ENCODE measurements around the gene ZNF277.

DNA sequence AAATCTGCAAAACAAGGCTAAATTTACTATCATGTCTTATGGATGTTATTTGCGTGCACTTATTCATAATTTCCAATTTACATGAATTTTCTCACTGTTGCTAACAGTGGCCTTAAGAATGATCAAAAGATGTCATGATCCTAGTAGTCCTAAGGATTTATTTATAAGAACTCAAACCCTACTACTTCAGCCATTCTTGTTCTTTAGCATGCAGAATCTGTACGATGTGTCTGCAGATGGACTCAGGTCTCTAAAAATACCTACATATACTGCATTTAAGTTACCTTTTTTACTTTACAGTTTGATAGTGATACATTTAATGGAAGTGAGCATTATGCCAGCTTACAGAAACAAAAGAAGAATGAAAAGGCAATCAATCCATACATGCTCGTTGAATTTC lies 91.2 kb downstream of the ZNF277 start:
- TF ChIP-seq, protein P1, sequence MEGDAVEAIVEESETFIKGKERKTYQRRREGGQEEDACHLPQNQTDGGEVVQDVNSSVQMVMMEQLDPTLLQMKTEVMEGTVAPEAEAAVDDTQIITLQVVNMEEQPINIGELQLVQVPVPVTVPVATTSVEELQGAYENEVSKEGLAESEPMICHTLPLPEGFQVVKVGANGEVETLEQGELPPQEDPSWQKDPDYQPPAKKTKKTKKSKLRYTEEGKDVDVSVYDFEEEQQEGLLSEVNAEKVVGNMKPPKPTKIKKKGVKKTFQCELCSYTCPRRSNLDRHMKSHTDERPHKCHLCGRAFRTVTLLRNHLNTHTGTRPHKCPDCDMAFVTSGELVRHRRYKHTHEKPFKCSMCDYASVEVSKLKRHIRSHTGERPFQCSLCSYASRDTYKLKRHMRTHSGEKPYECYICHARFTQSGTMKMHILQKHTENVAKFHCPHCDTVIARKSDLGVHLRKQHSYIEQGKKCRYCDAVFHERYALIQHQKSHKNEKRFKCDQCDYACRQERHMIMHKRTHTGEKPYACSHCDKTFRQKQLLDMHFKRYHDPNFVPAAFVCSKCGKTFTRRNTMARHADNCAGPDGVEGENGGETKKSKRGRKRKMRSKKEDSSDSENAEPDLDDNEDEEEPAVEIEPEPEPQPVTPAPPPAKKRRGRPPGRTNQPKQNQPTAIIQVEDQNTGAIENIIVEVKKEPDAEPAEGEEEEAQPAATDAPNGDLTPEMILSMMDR (IDR thresholded peaks at IDR 0.05) = no peak
- TF ChIP-seq EP300 (IDR thresholded peaks at IDR 0.05) (no peak), POLR2A (IDR thresholded peaks at IDR 0.05) (no peak)
